Ectodermal cell (in vitro differentiated cells): ENCODE measurements around the gene NFKB1.
"Not testable (repeated sequence)": the region's sequence is repeated elsewhere in the genome, so short reads cannot be mapped to it uniquely, and the experiment has no call there.

ENCODE experiments used
- H3K27ac ChIP-seq: 2 replicates; pipeline ENCODE4 v1.7.0; 2013; ENCODE audit warnings: mild to moderate bottlenecking, low read depth, low read length; ENCODE audit not compliant: insufficient read depth, poor library complexity, severe bottlenecking
- H3K27me3 ChIP-seq: 2 replicates; pipeline ENCODE4 v1.7.0; 2013; ENCODE audit warnings: mild to moderate bottlenecking, low read length; ENCODE audit not compliant: insufficient read depth, control insufficient read depth, poor library complexity, severe bottlenecking
- H3K36me3 ChIP-seq: one replicate; pipeline ENCODE4 v1.7.0; 2013; ENCODE audit warnings: low read length; ENCODE audit not compliant: control insufficient read depth, insufficient read depth
- H3K4me1 ChIP-seq: one replicate; pipeline ENCODE4 v1.7.0; 2013; ENCODE audit warnings: low read length; ENCODE audit not compliant: control insufficient read depth, insufficient read depth
- H3K4me3 ChIP-seq: 2 replicates; pipeline ENCODE4 v1.7.0; 2013; ENCODE audit warnings: low read depth, low read length, control low read depth; ENCODE audit not compliant: insufficient read depth
- H3K9me3 ChIP-seq: 2 replicates; pipeline ENCODE4 v1.7.0; 2013; ENCODE audit warnings: mild to moderate bottlenecking, low read length, moderate library complexity; ENCODE audit not compliant: control insufficient read depth
- WGBS, 2 experiments: methylation state at CpG; one replicate each; pipeline ENCODE4 v1.1.7; 2013; ENCODE audit warnings: missing lambda C conversion rate in 2 of 2; 5-methylcytosine and 5-hydroxymethylcytosine counted together

Gene NFKB1

DNA sequence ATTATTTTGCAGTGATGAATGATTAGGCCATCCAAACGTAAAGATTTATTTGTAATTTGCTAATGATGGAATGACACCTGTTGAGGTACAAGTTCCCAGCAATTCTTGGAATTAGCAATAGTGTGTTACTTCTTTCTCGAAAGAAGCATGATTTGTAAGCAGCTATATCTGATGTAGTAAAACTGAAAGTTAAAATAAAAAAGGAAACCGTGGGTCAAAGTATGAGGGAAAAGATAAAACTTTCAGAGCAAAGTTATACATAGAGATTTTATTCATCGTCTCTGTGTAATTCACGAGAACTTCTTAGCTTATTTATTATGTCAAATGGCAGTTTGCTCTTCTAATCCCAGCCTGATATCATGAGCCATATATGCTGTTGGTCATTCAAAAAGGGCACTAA, 59.0 kb downstream of the NFKB1 start:
- Histone ChIP-seq H3K36me3 (no peaks in the 10 kb centered on the region), H3K27me3 (no peaks in the 10 kb centered on the region), H3K4me1 (no peaks in the 10 kb centered on the region), H3K9me3 (no peaks in the 10 kb centered on the region), H3K27ac (no peak overlapping the region), H3K4me3 (no peak overlapping the region)
- WGBS, 2 experiments: 95 to 96% methylated on average over 5 of the region's 5 CpGs

- Histone ChIP-seq H3K9me3 (no peaks in the 10 kb centered on the region), H3K36me3 (no peaks in the 10 kb centered on the region)
These were observed 59.6 kb downstream of the NFKB1 start for GRCh38 chr4:102560571-102561341.

GRCh38 chr4:102563000-102563399, 61.8 kb downstream of the NFKB1 start:
- H3K27me3 ChIP-seq: no peaks in the 10 kb centered on the region
- H3K4me3 ChIP-seq: no peak overlapping the region
- no peaks in the 10 kb centered on the region for H3K36me3 ChIP-seq
- no peaks in the 10 kb centered on the region for H3K9me3 ChIP-seq
- H3K27ac ChIP-seq: no peak overlapping the region
- H3K4me1 ChIP-seq: no peaks in the 10 kb centered on the region
- 60 to 85% methylated on average over 1 of the region's 1 CpG for WGBS, 2 experiments

More at GRCh38 chr4:102560571-102561341, 59.6 kb downstream of the NFKB1 start:
- no peaks in the 10 kb centered on the region for H3K4me1 ChIP-seq
- no peaks in the 10 kb centered on the region for H3K27me3 ChIP-seq
- WGBS, 2 experiments: 88 to 89% methylated on average over 2 to 4 of the region's 4 CpGs
- H3K4me3 ChIP-seq: no peak overlapping the region
- no peak overlapping the region for H3K27ac ChIP-seq

DNA sequence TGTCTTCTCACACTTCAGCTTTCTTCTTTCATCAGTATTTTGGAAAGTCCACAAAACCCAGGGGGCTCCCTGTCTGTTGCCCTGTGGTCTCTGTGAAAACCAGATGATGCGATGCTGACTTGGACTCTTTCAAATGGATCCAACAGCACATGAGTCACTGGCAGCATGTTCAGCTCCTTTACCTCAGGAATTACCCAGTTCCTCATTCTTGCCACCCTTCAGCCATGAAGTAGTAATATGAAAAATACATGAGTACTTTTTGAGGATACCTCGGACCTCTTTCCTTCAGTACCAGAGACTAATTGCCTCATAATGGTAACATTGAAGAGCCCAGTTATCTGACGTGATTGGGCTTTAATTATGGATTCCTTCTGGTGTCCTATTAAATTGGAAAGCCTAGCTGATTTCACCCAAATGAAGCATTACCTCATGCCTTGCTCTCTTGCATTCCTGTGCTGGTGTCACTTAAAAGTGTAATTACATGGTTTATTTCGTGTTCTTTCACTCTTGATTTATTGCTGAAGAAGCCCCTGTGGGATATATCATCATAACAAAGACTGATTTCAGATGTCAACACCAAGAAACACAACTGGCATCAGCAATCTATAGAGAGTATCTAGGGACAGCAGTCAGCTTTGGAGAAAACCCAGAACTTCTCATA, 63.4 kb downstream of the NFKB1 start:
- Histone ChIP-seq H3K36me3 (no peaks in the 10 kb centered on the region), H3K4me3 (no peak overlapping the region), H3K27ac (no peak overlapping the region), H3K9me3 (no peaks in the 10 kb centered on the region), H3K4me1 (no peaks in the 10 kb centered on the region), H3K27me3 (no peaks in the 10 kb centered on the region)
- WGBS, 2 experiments: 87 to 88% methylated on average over 4 of the region's 4 CpGs

- H3K4me1 ChIP-seq: no peaks in the 10 kb centered on the region
- WGBS, 2 experiments: 54 to 61% methylated on average over 2 of the region's 2 CpGs
- H3K36me3 ChIP-seq: no peaks in the 10 kb centered on the region
- H3K27ac ChIP-seq: no peak overlapping the region
- no peaks in the 10 kb centered on the region for H3K27me3 ChIP-seq
- H3K9me3 ChIP-seq: no peaks in the 10 kb centered on the region
- H3K4me3 ChIP-seq: no peak overlapping the region
These were observed 64.5 kb downstream of the NFKB1 start for GRCh38 chr4:102565696-102566095.

GRCh38 chr4:102566426-102566825, 65.3 kb downstream of the NFKB1 start:
- Histone ChIP-seq H3K36me3 (no peaks in the 10 kb centered on the region), H3K27ac (no peak overlapping the region), H3K27me3 (no peaks in the 10 kb centered on the region), H3K4me3 (no peak overlapping the region), H3K9me3 (no peaks in the 10 kb centered on the region), H3K4me1 (no peaks in the 10 kb centered on the region)

DNA sequence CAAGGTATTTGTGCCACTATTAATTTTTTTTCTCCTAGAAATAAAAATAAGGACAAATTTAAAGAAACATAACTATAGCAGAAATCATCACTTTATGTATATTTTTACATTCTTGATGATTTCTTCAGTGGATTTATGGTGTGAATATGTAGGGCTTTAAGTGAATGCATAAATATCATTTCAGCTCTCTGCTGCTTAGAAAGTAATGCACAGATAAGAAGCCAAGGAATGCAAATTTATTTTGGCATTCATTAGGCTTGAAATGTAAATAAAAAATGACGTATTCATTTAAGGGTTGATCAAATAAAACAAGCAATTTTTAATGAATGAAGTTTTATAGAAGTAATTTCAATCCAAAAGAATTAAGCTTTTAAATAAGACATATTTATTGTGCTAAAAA, 66.3 kb downstream of the NFKB1 start:
- no peak overlapping the region for H3K4me3 ChIP-seq
- no peaks in the 10 kb centered on the region for H3K36me3 ChIP-seq
- H3K27ac ChIP-seq: no peak overlapping the region
- H3K27me3 ChIP-seq: no peaks in the 10 kb centered on the region
- 71 to 100% methylated on average over 1 of the region's 1 CpG for WGBS, 2 experiments
- no peaks in the 10 kb centered on the region for H3K4me1 ChIP-seq
- H3K9me3 ChIP-seq: no peaks in the 10 kb centered on the region

DNA sequence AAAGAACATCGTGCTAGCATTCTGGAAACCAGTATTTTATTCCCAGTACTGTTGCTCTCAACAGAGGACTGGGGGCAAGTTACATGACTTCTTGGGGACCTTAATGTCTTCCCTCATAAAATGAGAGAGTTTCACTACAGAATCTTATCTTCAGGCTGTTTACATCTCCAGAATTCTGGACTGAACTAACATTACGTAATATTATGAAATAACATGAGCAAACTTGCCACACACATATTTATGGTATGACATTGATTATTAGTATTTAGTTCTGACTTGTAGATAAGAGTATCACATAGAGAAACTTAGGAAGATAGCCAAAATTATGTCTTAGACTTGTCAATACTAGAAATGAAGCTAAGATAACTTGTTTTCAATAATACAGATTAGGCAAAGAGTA, 68.0 kb downstream of the NFKB1 start:
- Histone ChIP-seq H3K4me1 (no peaks in the 10 kb centered on the region), H3K9me3 (no peaks in the 10 kb centered on the region), H3K27ac (no peak overlapping the region), H3K27me3 (no peaks in the 10 kb centered on the region), H3K4me3 (no peak overlapping the region), H3K36me3 (no peaks in the 10 kb centered on the region)
- 92 to 96% methylated on average over 1 of the region's 2 CpGs for WGBS, 2 experiments

GRCh38 chr4:102570211-102570610, 69.1 kb downstream of the NFKB1 start:
- not testable (repeated sequence) for H3K27me3 ChIP-seq, H3K4me3 ChIP-seq, H3K4me1 ChIP-seq, H3K27ac ChIP-seq, H3K36me3 ChIP-seq, H3K9me3 ChIP-seq
- 81 to 100% methylated on average over 1 of the region's 1 CpG for WGBS, 2 experiments

- 85 to 95% methylated on average over 3 of the region's 3 CpGs for WGBS, 2 experiments
- Histone ChIP-seq H3K27me3 (no peaks in the 10 kb centered on the region), H3K27ac (no peak overlapping the region), H3K4me3 (no peak overlapping the region), H3K4me1 (no peaks in the 10 kb centered on the region), H3K9me3 (no peaks in the 10 kb centered on the region), H3K36me3 (no peaks in the 10 kb centered on the region)
These were observed 71.3 kb downstream of the NFKB1 start for GRCh38 chr4:102572452-102572851.
